ENCODE data around the gene FERMT2.

Gene FERMT2

DNA sequence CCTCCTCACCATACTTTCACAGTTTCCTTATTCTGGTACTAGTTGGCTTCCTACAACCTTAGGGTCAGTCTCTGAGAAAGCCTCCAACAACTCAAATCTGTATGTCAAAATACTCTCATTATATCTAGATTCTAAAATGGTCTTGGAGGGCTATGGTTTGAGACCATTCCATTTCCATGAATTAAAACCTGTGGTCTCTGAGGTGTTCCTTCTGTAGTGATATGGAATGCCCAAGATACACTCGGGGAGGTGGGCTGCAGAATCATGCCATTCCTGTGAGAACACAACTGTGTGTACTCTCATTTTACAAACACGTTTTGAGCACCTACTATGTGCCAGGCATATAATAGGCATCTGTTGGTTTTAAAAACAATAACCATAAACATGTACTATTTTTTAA, 74.0 kb downstream of the FERMT2 start:
- Histone ChIP-seq H3F3A (ENCODE audit: low read depth) (no peaks in the 10 kb centered on the region), H3K9ac (ENCODE audit: low read depth, low read length, poor library complexity, severe bottlenecking) (no peak overlapping the region), H3K79me2 (ENCODE audit: insufficient read depth, low read length) (no peaks in the 10 kb centered on the region), H4K20me1 (ENCODE audit: insufficient read depth, low read length, poor library complexity, severe bottlenecking) (no peaks in the 10 kb centered on the region), H3K4me3 (ENCODE audit: low read length, poor library complexity, severe bottlenecking) (no peak overlapping the region), H3K4me1 (ENCODE audit: insufficient read depth, low read length, poor library complexity, severe bottlenecking) (no peaks in the 10 kb centered on the region), H3K9me3 (ENCODE audit: insufficient read depth, low read depth, low read length) (no peaks in the 10 kb centered on the region), H3K9me2 (replicated peaks; ENCODE audit: low read depth, low read length) (no peaks in the 10 kb centered on the region), H3K4me2 (ENCODE audit: low read depth, low read length, poor library complexity, severe bottlenecking) (no peak overlapping the region), H3K27me3 (ENCODE audit: insufficient read depth, low read length, poor library complexity, severe bottlenecking) (no peaks in the 10 kb centered on the region), H3K36me3 (ENCODE audit: insufficient read depth, low read length) (peaks cover 7% of the 10 kb centered on the region; the same call in 1 of the 2 replicates), H2AFZ (ENCODE audit: low read length) (no peak overlapping the region)
- no peak for TF ChIP-seq EZH2phosphoT487 (IDR thresholded peaks at IDR 0.05; ENCODE audit: borderline replicate concordance)
- TF ChIP-seq, protein P1, sequence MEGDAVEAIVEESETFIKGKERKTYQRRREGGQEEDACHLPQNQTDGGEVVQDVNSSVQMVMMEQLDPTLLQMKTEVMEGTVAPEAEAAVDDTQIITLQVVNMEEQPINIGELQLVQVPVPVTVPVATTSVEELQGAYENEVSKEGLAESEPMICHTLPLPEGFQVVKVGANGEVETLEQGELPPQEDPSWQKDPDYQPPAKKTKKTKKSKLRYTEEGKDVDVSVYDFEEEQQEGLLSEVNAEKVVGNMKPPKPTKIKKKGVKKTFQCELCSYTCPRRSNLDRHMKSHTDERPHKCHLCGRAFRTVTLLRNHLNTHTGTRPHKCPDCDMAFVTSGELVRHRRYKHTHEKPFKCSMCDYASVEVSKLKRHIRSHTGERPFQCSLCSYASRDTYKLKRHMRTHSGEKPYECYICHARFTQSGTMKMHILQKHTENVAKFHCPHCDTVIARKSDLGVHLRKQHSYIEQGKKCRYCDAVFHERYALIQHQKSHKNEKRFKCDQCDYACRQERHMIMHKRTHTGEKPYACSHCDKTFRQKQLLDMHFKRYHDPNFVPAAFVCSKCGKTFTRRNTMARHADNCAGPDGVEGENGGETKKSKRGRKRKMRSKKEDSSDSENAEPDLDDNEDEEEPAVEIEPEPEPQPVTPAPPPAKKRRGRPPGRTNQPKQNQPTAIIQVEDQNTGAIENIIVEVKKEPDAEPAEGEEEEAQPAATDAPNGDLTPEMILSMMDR (conservative IDR thresholded peaks at IDR 0.05; ENCODE audit: low read length): no peak

DNA sequence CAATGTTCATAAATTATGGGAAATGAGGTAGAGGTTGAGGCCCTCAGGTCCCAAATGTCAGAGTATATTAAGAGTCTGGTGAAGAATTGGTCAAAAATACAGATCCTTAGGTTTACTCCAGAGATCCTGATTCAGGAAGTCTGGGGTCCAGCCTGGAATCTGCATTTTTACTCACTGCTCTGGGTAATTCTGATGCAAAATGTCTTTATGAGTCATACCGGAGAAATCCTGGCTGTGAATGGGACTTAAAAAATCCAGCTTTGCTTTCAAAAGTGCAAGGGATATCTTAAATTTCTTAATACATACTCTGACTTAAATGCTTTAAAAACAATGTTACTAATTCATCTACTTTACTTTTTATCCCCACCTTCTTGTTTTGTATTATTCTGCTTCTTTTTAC, 74.5 kb downstream of the FERMT2 start:
- Histone ChIP-seq H4K20me1 (ENCODE audit: insufficient read depth, low read length, poor library complexity, severe bottlenecking) (no peaks in the 10 kb centered on the region), H3K4me2 (ENCODE audit: low read depth, low read length, poor library complexity, severe bottlenecking) (no peak overlapping the region), H3K4me3 (ENCODE audit: low read length, poor library complexity, severe bottlenecking) (no peak overlapping the region), H2AFZ (ENCODE audit: low read length) (no peak overlapping the region), H3K9ac (ENCODE audit: low read depth, low read length, poor library complexity, severe bottlenecking) (no peak overlapping the region), H3F3A (ENCODE audit: low read depth) (no peaks in the 10 kb centered on the region), H3K36me3 (ENCODE audit: insufficient read depth, low read length) (peaks cover 12% of the 10 kb centered on the region; the same call in 1 of the 2 replicates), H3K4me1 (ENCODE audit: insufficient read depth, low read length, poor library complexity, severe bottlenecking) (no peaks in the 10 kb centered on the region), H3K9me3 (ENCODE audit: insufficient read depth, low read depth, low read length) (no peaks in the 10 kb centered on the region), H3K79me2 (ENCODE audit: insufficient read depth, low read length) (no peaks in the 10 kb centered on the region), H3K27me3 (ENCODE audit: insufficient read depth, low read length, poor library complexity, severe bottlenecking) (no peaks in the 10 kb centered on the region), H3K9me2 (replicated peaks; ENCODE audit: low read depth, low read length) (no peaks in the 10 kb centered on the region)
- TF ChIP-seq, protein P1 (conservative IDR thresholded peaks at IDR 0.05; ENCODE audit: low read length): no peak
- TF ChIP-seq EZH2phosphoT487 (IDR thresholded peaks at IDR 0.05; ENCODE audit: borderline replicate concordance): no peak

DNA sequence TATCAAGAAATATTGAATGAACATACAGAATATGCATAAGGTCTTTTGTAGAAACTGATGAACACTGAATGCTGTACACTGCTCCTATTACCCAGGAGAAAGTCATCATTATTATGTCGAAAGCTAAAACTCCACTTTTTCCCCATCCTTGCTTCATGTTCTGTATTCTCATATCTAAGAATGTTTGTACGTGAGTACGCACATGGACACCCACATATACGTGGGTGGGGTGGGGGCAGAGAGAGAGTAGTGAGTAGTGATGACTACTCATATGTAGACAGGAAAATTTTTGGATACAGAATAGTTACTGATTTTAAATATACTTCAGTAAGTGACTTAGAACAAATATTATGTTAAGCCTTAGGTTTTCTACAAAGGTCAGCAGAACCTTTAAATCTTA, 75.1 kb downstream of the FERMT2 start:
- TF ChIP-seq, protein P1 (conservative IDR thresholded peaks at IDR 0.05; ENCODE audit: low read length): no peak
- H3K27me3 ChIP-seq (ENCODE audit: insufficient read depth, low read length, poor library complexity, severe bottlenecking): no peaks in the 10 kb centered on the region
- H3K4me2 ChIP-seq (ENCODE audit: low read depth, low read length, poor library complexity, severe bottlenecking): no peak overlapping the region
- no peaks in the 10 kb centered on the region for H3K9me2 ChIP-seq (replicated peaks; ENCODE audit: low read depth, low read length)
- no peak overlapping the region for H2AFZ ChIP-seq (ENCODE audit: low read length)
- no peaks in the 10 kb centered on the region for H3K79me2 ChIP-seq (ENCODE audit: insufficient read depth, low read length)
- no peaks in the 10 kb centered on the region for H3K9me3 ChIP-seq (ENCODE audit: insufficient read depth, low read depth, low read length)
- H3K4me1 ChIP-seq (ENCODE audit: insufficient read depth, low read length, poor library complexity, severe bottlenecking): no peaks in the 10 kb centered on the region
- H3K4me3 ChIP-seq (ENCODE audit: low read length, poor library complexity, severe bottlenecking): no peak overlapping the region
- H3F3A ChIP-seq (ENCODE audit: low read depth): no peaks in the 10 kb centered on the region
- H4K20me1 ChIP-seq (ENCODE audit: insufficient read depth, low read length, poor library complexity, severe bottlenecking): no peaks in the 10 kb centered on the region
- peaks cover 14% of the 10 kb centered on the region; the same call in 1 of the 2 replicates for H3K36me3 ChIP-seq (ENCODE audit: insufficient read depth, low read length)
- no peak overlapping the region for H3K9ac ChIP-seq (ENCODE audit: low read depth, low read length, poor library complexity, severe bottlenecking)
